ENCODE results near the gene GALNT9. TPM values are rescaled to one million over a fixed set of nuclear protein-coding genes. Genes with fewer than 3 reads are reported as not detected.

GALNT9 gene
- total RNA-seq, 1 donor from 2014 or later = 2.1 TPM

DNA sequence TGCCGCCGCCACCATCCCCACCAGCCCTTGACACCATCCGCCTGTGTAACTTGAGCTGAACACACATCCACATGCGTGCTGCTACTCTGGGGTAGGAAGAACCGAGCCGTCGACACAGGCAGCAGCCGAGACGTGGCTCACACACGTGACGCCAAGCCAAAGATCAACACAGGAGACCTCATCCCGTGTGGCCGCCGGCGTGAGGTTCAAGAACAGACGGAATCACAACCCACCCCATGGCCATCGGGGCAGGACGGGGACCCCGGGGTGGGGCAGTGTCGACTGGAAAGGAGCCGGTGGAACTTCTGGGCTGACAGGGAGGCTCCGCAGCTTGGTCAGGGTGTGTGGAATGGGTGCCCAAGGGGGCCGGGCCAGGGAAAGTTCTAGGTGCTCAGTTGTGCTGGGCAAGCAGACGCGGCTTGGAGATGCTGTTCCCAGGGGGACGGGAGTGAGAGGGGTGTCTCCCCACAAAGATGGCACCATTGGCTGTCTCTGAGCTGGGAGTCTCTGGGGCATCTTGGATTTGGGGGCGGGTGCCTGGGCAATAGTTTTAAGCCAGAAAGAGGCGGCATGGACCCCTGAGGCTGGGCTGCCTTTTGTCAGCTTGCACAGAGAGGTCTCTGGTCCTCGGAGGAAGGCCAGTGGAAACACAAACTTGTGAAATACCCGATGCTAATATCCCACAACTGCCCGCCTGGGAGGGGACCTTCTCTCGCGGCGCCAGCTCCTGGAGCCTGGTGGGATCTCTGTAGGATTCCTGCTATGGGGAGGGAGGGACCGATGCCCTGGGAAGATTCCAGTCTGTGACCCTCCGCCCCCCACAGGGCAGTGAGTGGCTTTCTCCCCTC lies 41.8 kb downstream of the GALNT9 start:
- no peaks in the 10 kb centered on the region for H4K20me1 ChIP-seq (ENCODE audit: insufficient read depth, low read length)
- H3K27ac ChIP-seq (ENCODE audit: low read depth, low read length) = no peak overlapping the region
- Mint-ChIP-seq H3K4me3 (ENCODE audit: unreplicated experiment) (no peak overlapping the region), H3K4me1 (ENCODE audit: low read depth, unreplicated experiment) (peaks cover 5% of the 10 kb centered on the region), H3K9me3 (ENCODE audit: unreplicated experiment) (no peaks in the 10 kb centered on the region), H3K27me3 (ENCODE audit: low read depth, unreplicated experiment) (peaks cover 24% of the 10 kb centered on the region), H3K27ac (ENCODE audit: unreplicated experiment) (no peak overlapping the region), H3K36me3 (ENCODE audit: low read depth, unreplicated experiment) (peaks cover 2% of the 10 kb centered on the region)
- peaks cover 2% of the 10 kb centered on the region for H3K4me1 ChIP-seq (ENCODE audit: insufficient read depth, low read length)
- FAIRE-seq (no peak), DNase-seq (ENCODE audit: low read depth) (no peak)
- H3K4me2 ChIP-seq (ENCODE audit: low read length) = no peak overlapping the region
- TF ChIP-seq, protein P1, sequence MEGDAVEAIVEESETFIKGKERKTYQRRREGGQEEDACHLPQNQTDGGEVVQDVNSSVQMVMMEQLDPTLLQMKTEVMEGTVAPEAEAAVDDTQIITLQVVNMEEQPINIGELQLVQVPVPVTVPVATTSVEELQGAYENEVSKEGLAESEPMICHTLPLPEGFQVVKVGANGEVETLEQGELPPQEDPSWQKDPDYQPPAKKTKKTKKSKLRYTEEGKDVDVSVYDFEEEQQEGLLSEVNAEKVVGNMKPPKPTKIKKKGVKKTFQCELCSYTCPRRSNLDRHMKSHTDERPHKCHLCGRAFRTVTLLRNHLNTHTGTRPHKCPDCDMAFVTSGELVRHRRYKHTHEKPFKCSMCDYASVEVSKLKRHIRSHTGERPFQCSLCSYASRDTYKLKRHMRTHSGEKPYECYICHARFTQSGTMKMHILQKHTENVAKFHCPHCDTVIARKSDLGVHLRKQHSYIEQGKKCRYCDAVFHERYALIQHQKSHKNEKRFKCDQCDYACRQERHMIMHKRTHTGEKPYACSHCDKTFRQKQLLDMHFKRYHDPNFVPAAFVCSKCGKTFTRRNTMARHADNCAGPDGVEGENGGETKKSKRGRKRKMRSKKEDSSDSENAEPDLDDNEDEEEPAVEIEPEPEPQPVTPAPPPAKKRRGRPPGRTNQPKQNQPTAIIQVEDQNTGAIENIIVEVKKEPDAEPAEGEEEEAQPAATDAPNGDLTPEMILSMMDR (IDR thresholded peaks at IDR 0.05; ENCODE audit: insufficient read depth, low read depth, low read length) = no peak
- no peak for TF ChIP-seq EZH2 (IDR thresholded peaks at IDR 0.05; ENCODE audit: insufficient read depth, low read length)
- peaks cover 13% of the 10 kb centered on the region for H3K9me3 ChIP-seq (ENCODE audit: insufficient read depth, low read depth, low read length)
- H3K79me2 ChIP-seq (ENCODE audit: insufficient read depth, low read length) = no peaks in the 10 kb centered on the region
- no peaks in the 10 kb centered on the region for H3K27me3 ChIP-seq (ENCODE audit: insufficient read depth, low read length)
- H3K9ac ChIP-seq (ENCODE audit: low read length) = no peak overlapping the region
- no peak overlapping the region for H2AFZ ChIP-seq (ENCODE audit: low read depth, low read length)
- H3K4me3 ChIP-seq (ENCODE audit: insufficient read depth, low read depth, low read length) = no peak overlapping the region
- H3K36me3 ChIP-seq (ENCODE audit: insufficient read depth, low read length) = no peaks in the 10 kb centered on the region

DNA sequence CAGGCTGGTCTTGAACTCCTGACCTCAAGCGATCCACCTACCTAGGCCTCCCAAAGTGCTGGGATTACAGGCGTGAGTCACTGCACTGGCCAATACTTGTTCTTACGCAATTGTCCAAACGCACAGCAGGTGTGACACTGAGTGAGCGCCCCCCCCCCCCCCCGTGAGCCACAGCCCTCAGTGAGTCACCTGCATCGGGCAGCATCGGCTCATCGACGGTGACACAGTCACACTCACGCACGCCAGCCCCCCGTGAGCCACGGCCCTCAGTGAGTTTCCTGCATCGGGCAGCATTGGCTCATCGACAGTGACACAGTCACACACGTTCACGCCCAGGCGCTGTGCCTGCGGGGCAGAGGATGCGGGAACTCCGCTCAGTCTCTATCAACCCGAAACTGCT lies 42.5 kb downstream of the GALNT9 start:
- peaks cover 5% of the 10 kb centered on the region for H3K4me1 Mint-ChIP-seq (ENCODE audit: low read depth, unreplicated experiment)
- Histone ChIP-seq H4K20me1 (ENCODE audit: insufficient read depth, low read length) (no peaks in the 10 kb centered on the region), H3K4me3 (ENCODE audit: insufficient read depth, low read depth, low read length) (no peak overlapping the region), H3K4me1 (ENCODE audit: insufficient read depth, low read length) (peaks cover 2% of the 10 kb centered on the region), H3K4me2 (ENCODE audit: low read length) (no peak overlapping the region), H2AFZ (ENCODE audit: low read depth, low read length) (no peak overlapping the region), H3K27me3 (ENCODE audit: insufficient read depth, low read length) (no peaks in the 10 kb centered on the region), H3K79me2 (ENCODE audit: insufficient read depth, low read length) (no peaks in the 10 kb centered on the region), H3K9me3 (ENCODE audit: insufficient read depth, low read depth, low read length) (peaks cover 13% of the 10 kb centered on the region), H3K36me3 (ENCODE audit: insufficient read depth, low read length) (no peaks in the 10 kb centered on the region), H3K27ac (ENCODE audit: low read depth, low read length) (no peak overlapping the region), H3K9ac (ENCODE audit: low read length) (no peak overlapping the region)
- peaks cover 18% of the 10 kb centered on the region for H3K27me3 Mint-ChIP-seq (ENCODE audit: low read depth, unreplicated experiment)
- H3K9me3 Mint-ChIP-seq (ENCODE audit: unreplicated experiment) = no peaks in the 10 kb centered on the region
- H3K36me3 Mint-ChIP-seq (ENCODE audit: low read depth, unreplicated experiment) = peaks cover under 1% of the 10 kb centered on the region
- H3K27ac Mint-ChIP-seq (ENCODE audit: unreplicated experiment) = no peak overlapping the region
- DNase-seq (ENCODE audit: low read depth) (no peak), FAIRE-seq (no peak)
- H3K4me3 Mint-ChIP-seq (ENCODE audit: unreplicated experiment) = no peak overlapping the region
- TF ChIP-seq, protein P1 (IDR thresholded peaks at IDR 0.05; ENCODE audit: insufficient read depth, low read depth, low read length) = no peak
- no peak for TF ChIP-seq EZH2 (IDR thresholded peaks at IDR 0.05; ENCODE audit: insufficient read depth, low read length)

Data from astrocyte (in vitro differentiated cells and primary cell).